GM23248 (cell line): ENCODE data around the gene ZDHHC20.

Experiments used
- EZH2 ChIP-seq: fragments of 200-600 bp; sonication (generic); IDR thresholded peaks from 2 replicates; pipeline ENCODE4 v1.6.1; 2018; ENCODE audit warnings: antibody characterized with exemption, mild to moderate bottlenecking; ENCODE audit not compliant: insufficient read depth, poor library complexity, severe bottlenecking
- EZH2phosphoT487 ChIP-seq: fragments of 200-600 bp; sonication (generic); IDR thresholded peaks from 2 replicates; pipeline ENCODE4 v1.6.1; 2018; ENCODE audit warnings: antibody characterized with exemption, moderate library complexity, mild to moderate bottlenecking, low read depth; ENCODE audit not compliant: insufficient read depth

- TF ChIP-seq EZH2 (no peak), EZH2phosphoT487 (no peak)
Observed at GRCh38 chr13:21338156-21338555, 120.9 kb downstream of the ZDHHC20 start.
